ENCODE data around the gene CACNA1I. TPM values are rescaled to one million over a fixed set of nuclear protein-coding genes. Genes with fewer than 3 reads are reported as not detected.

CACNA1I gene
- total and polyA plus RNA-seq, 2 donors (not counting 1 experiment from before 2014, with no cell fraction given), result under 0.01 to 0.01 TPM

DNA sequence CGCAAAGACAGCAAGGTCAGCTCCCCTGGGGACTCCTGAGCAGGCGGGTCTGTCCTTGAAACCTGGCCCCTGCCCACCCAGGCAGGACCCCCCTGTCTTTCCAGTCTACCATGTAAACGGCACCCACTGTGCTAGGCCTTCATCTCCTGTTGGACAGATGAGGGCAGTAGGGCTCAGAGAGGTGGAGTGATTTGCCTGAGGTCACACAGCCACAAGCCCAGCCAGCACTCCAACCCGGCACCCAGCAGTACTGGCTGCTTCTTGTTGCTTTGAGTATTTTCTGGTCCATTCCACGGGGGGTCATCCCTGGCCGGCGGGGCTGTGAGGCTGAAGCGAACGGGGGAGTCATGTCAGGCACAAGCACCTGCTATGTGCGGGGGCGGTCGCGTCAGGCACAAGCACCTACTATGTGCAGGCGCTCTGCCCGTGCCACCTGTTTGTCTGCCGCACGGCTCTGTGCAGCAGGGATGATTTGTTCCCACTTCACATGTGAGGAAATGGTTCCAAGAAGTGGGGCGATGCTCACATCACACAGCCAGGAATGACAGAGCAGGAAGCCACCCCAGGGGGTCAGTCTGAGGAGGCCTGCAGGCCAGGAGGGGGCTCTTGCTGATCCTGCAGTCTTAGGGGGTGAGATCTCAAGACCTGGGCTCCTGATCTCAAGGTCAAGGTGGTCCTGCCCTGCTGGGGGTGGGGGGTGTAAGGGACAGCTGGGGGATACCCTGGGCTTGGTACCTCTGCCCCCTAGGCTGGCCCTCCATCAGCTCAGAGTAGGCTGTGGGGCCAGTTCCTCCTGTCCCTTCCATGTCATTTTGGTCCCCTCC is 110.7 kb downstream of the CACNA1I start:
- TF ChIP-seq, protein P1, sequence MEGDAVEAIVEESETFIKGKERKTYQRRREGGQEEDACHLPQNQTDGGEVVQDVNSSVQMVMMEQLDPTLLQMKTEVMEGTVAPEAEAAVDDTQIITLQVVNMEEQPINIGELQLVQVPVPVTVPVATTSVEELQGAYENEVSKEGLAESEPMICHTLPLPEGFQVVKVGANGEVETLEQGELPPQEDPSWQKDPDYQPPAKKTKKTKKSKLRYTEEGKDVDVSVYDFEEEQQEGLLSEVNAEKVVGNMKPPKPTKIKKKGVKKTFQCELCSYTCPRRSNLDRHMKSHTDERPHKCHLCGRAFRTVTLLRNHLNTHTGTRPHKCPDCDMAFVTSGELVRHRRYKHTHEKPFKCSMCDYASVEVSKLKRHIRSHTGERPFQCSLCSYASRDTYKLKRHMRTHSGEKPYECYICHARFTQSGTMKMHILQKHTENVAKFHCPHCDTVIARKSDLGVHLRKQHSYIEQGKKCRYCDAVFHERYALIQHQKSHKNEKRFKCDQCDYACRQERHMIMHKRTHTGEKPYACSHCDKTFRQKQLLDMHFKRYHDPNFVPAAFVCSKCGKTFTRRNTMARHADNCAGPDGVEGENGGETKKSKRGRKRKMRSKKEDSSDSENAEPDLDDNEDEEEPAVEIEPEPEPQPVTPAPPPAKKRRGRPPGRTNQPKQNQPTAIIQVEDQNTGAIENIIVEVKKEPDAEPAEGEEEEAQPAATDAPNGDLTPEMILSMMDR (conservative IDR thresholded peaks at IDR 0.05 in 1 of 2, IDR thresholded peaks at IDR 0.05 in 1 of 2; ENCODE audit: low read depth in 1 of 2, low read length in 2 of 2), result no peak
- H3K4me3 ChIP-seq (replicated peaks in 1 of 4; ENCODE audit: control extremely low read depth in 1 of 4, insufficient read depth in 1 of 4, low read depth in 3 of 4, low read length in 4 of 4), result no peak overlapping the region
- H3K4me1 ChIP-seq (ENCODE audit: control insufficient read depth, extremely low read depth, insufficient read depth, low read length), result no peaks in the 10 kb centered on the region
- no peaks in the 10 kb centered on the region for H4K20me1 ChIP-seq (ENCODE audit: control insufficient read depth, extremely low read depth, insufficient read depth, low read length)
- no peaks in the 10 kb centered on the region for H3K27me3 ChIP-seq (ENCODE audit: control insufficient read depth, insufficient read depth, low read length)
- no peaks in the 10 kb centered on the region for H3K79me2 ChIP-seq (ENCODE audit: control insufficient read depth, insufficient read depth, low read length)
- H3K9ac ChIP-seq (ENCODE audit: insufficient read depth, low read length), result no peak overlapping the region
- no peak overlapping the region for H3K4me2 ChIP-seq (ENCODE audit: extremely low read depth, insufficient read depth, low read length)
- H2AFZ ChIP-seq (ENCODE audit: low read length), result no peak overlapping the region
- H3K9me3 ChIP-seq (ENCODE audit: control insufficient read depth, insufficient read depth, low read depth, low read length), result no peaks in the 10 kb centered on the region
- no peak for DNase-seq (ENCODE audit: low read depth in 2 of 2)
- H3K36me3 ChIP-seq (ENCODE audit: control insufficient read depth, insufficient read depth, low read length), result no peaks in the 10 kb centered on the region
- H3K27ac ChIP-seq (ENCODE audit: insufficient read depth, low read length), result no peak overlapping the region

DNA sequence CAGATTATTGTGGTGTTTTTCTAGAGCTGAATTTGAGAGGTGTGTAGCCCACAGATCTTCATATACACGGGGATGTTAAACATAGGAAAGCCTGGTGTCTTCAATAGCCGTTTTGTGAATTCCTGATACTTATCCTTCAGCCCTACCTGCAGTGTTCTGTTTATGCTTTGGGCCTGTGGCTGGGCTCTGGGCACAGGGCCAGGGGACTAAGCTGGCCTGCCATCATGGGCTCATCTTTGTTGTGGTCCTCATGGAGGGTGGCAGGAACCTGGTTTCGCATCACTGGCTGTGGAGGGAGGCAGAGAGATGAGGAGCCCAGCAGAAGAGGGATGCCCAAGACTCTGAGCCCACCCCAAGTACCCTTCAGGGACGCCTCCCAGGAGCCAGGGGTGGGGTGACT is 112.4 kb downstream of the CACNA1I start:
- no peak overlapping the region for H3K9ac ChIP-seq (ENCODE audit: insufficient read depth, low read length)
- no peaks in the 10 kb centered on the region for H3K4me1 ChIP-seq (ENCODE audit: control insufficient read depth, extremely low read depth, insufficient read depth, low read length)
- H3K79me2 ChIP-seq (ENCODE audit: control insufficient read depth, insufficient read depth, low read length), result no peaks in the 10 kb centered on the region
- no peak overlapping the region for H3K4me2 ChIP-seq (ENCODE audit: extremely low read depth, insufficient read depth, low read length)
- H3K9me3 ChIP-seq (ENCODE audit: control insufficient read depth, insufficient read depth, low read depth, low read length), result no peaks in the 10 kb centered on the region
- DNase-seq (ENCODE audit: low read depth in 2 of 2), result no peak
- no peak overlapping the region for H2AFZ ChIP-seq (ENCODE audit: low read length)
- no peaks in the 10 kb centered on the region for H4K20me1 ChIP-seq (ENCODE audit: control insufficient read depth, extremely low read depth, insufficient read depth, low read length)
- peaks cover 4% of the 10 kb centered on the region for H3K27me3 ChIP-seq (ENCODE audit: control insufficient read depth, insufficient read depth, low read length)
- no peaks in the 10 kb centered on the region for H3K36me3 ChIP-seq (ENCODE audit: control insufficient read depth, insufficient read depth, low read length)
- H3K27ac ChIP-seq (ENCODE audit: insufficient read depth, low read length), result no peak overlapping the region
- TF ChIP-seq EZH2 (IDR thresholded peaks at IDR 0.05; ENCODE audit: low read length, missing control alignments), result no peak
- TF ChIP-seq, protein P1 (conservative IDR thresholded peaks at IDR 0.05 in 1 of 2, IDR thresholded peaks at IDR 0.05 in 1 of 2; ENCODE audit: low read depth in 1 of 2, low read length in 2 of 2), result no peak
- H3K4me3 ChIP-seq (replicated peaks in 1 of 4; ENCODE audit: control extremely low read depth in 1 of 4, insufficient read depth in 1 of 4, low read depth in 3 of 4, low read length in 4 of 4), result no peak overlapping the region

DNA sequence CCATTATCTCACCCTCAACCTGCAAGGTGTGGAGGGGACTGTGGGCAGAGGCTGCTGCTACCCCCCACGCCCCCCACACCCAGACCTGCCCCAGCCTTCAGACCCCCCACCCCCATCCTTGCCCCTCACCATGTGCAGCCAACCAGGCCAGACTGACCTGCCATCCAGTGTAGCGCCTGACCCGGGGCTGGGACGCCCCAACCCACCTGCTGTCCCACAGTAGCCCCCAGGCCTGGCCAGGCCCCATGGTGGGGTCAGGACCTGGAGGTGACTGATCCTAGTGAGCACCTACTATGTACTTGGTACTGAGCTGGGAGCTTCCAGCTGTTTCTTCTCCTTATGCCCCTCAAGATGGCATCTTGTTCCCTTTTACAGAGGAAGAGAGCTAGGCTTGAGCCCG is 113.1 kb downstream of the CACNA1I start:
- H3K9me3 ChIP-seq (ENCODE audit: control insufficient read depth, insufficient read depth, low read depth, low read length), result no peaks in the 10 kb centered on the region
- peaks cover 4% of the 10 kb centered on the region for H3K27me3 ChIP-seq (ENCODE audit: control insufficient read depth, insufficient read depth, low read length)
- no peak for DNase-seq (ENCODE audit: low read depth in 2 of 2)
- H3K36me3 ChIP-seq (ENCODE audit: control insufficient read depth, insufficient read depth, low read length), result no peaks in the 10 kb centered on the region
- TF ChIP-seq, protein P1 (conservative IDR thresholded peaks at IDR 0.05 in 1 of 2, IDR thresholded peaks at IDR 0.05 in 1 of 2; ENCODE audit: low read depth in 1 of 2, low read length in 2 of 2), result no peak
- TF ChIP-seq EZH2 (IDR thresholded peaks at IDR 0.05; ENCODE audit: low read length, missing control alignments), result no peak
- no peaks in the 10 kb centered on the region for H3K4me1 ChIP-seq (ENCODE audit: control insufficient read depth, extremely low read depth, insufficient read depth, low read length)
- no peaks in the 10 kb centered on the region for H4K20me1 ChIP-seq (ENCODE audit: control insufficient read depth, extremely low read depth, insufficient read depth, low read length)
- no peak overlapping the region for H3K9ac ChIP-seq (ENCODE audit: insufficient read depth, low read length)
- H3K27ac ChIP-seq (ENCODE audit: insufficient read depth, low read length), result no peak overlapping the region
- no peak overlapping the region for H2AFZ ChIP-seq (ENCODE audit: low read length)
- H3K79me2 ChIP-seq (ENCODE audit: control insufficient read depth, insufficient read depth, low read length), result no peaks in the 10 kb centered on the region
- H3K4me3 ChIP-seq (replicated peaks in 1 of 4; ENCODE audit: control extremely low read depth in 1 of 4, insufficient read depth in 1 of 4, low read depth in 3 of 4, low read length in 4 of 4), result no peak overlapping the region
- H3K4me2 ChIP-seq (ENCODE audit: extremely low read depth, insufficient read depth, low read length), result no peak overlapping the region
